Fibroblast of skin of scalp (primary cell): ENCODE measurements around the gene WIPI1.
"Not testable (repeated sequence)": the region's sequence is repeated elsewhere in the genome, so short reads cannot be mapped to it uniquely, and the experiment has no call there.

Source experiments
- DNase-seq: peaks from one replicate; pipeline ENCODE4 v3.0.0-alpha.2; 2013

WIPI1 gene

GRCh38 chr17:68383443-68384321 is 73.6 kb downstream of the WIPI1 start:
- DNase-seq = peak; percentile 70

DNA sequence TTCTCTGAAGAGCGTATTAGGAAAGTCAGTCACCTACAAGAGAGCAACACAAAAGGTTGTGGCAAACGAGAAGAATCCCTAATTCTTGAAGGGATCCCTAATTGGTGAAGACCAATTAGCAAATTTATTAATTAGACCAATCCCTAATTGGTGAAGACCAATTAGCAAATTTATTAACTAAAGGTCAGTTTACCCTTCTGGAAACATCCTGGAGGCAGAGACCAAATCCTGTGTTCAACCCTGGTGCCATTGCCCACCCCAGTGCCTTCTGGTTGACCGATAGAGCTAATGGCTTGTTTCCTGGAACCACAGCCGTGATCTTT is 74.2 kb downstream of the WIPI1 start:
- DNase-seq = no peak

DNA sequence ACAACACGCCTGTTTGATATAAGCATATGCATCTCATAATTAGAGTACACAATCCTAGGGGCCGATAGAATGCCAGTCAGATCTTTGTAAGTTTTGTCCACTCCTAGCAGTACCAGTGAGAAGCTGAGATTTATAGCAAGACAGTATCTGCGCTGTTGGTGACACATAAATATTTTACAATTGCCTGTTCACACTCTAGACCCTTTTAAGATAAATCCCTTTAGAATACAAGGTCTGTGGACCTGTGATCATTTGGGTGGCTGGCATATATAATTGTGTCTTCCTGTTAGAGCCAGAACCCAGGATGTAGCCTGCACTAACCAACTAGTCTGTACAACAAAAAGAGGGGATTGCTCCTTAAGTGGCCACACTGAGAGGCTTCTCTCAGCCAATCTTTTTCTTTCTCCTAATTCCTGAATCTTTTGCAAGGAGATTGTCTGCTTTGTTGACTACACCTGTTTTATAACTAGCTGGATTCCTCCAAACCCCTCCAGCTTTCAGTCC is 74.7 kb downstream of the WIPI1 start:
- DNase-seq = no peak

GRCh38 chr17:68381076-68381900 is 76.0 kb downstream of the WIPI1 start:
- DNase-seq = peak; percentile 67

DNA sequence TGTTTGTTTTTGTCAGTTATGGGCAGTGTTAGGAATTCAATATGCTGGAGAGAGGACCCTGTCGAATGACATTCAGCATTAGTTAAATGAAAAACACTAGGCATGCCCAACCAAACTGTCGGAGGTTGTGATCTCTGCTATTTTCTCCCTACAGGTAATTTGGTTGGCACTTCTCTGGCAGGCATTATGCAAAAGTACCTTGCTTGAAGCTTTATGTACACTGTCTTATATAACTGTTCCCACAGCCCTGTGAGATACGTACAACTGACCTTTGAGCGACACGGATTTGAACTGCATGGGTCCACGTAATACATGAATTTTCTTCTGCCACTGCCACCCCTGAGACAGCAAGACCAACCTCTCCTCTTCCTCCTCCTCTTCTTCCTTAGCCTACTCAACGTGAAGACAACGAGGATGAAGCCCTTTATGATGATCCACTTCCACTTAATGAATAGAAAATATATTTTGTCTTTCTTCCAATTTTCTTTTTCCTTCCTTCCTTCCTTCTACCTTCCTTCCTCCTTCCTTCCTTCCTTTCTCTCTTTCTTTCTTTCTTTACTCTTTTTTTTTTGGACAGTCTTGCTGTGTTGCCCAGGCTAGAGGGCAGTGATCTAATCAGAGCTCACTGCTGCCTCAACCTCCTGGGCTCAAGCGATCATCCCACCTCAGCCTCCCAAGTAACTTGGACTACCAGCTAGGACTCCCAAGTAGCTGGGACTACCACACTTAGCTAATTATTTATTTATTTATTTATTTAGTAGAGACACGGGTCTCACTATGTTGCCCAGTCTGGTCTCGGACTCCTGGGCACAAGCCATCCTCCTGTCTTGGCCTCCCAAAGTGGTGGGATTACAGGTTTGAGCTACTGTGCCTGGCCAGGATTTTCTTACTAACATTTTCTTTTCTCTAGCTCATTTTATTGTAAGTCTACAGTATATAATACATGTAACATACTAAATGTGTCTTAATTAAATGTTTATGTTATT is 77.3 kb downstream of the WIPI1 start:
- no peak for DNase-seq

GRCh38 chr17:68379177-68379510 is 78.2 kb downstream of the WIPI1 start:
- DNase-seq = no peak

DNA sequence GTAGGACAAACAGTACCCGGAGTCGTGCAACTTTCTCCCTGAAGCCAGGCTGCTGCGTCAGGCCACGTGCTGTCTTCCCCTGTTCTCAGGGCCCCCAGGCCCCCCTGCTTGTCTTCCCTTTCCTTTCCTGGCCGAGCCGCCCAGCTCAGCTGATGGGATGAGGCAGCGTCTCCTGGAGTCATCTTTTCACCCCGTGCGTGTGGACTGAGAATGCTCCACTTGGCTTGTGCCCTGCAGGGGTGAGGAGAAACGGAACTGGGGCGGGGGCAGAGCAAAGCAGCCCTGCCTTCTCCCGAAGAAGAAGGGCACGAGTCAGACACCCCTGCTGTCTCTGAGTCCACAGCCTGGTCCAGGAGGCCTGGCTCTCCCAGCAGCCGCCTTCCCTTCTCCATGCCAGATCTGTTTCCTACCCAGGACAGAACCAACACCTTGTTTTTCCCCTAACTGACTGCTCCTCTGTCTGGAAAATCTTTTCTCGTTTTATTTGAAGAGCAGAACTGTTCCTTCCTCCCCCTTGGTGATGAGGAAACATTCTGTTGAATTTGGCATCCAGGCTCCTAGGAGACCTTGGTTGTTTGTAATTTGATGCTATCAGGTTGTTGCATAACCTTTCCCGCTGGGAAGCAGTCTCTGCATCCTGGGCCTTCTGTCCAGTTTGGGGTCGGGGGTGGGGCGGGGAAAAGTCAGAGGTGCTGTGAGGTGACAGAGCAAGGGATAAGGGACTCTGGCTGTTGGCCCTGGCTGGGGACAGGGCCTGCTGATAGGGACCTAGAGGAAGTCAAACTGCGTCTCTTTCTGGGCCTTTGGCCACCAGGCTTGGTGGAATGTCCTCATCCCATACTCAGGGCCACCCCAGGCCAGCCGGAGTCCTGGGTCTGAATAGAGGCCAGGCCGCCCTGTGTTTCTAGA is 78.8 kb downstream of the WIPI1 start:
- DNase-seq = peak; percentile 74

DNA sequence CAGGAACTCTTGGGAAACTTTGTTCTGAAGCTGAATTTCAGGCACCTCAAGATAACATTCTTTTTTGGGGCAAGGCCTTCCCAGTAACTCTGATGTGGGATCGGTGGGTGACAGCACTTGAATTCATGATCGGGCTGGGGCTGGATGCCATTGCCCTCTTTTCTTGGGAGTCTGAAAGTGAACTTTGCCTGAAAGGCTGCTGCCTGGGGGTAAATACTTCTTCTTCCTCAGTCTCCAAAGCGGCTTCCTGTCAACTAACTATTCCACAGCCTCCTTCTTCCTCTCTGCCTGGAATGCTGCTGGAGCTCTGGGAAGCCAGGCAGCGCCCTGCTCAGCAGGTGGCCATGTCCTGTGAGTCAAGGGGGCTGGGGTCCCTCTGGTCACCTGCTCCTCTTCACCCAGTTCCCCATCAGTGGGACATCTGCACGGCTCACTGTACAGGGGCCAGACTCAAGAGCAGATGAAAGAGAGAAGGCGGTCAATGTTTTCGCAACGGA is 79.5 kb downstream of the WIPI1 start:
- peak; percentile 21 for DNase-seq

- DNase-seq = not testable (repeated sequence)
These were observed 81.1 kb downstream of the WIPI1 start for GRCh38 chr17:68376178-68376577.

GRCh38 chr17:68375566-68375965 is 81.7 kb downstream of the WIPI1 start:
- no peak for DNase-seq
